Measurements from ENCODE around the gene MEGF8.

- no peak for TF ChIP-seq CTCF (IDR thresholded peaks at IDR 0.05)
- no peak for TF ChIP-seq POLR2A (IDR thresholded peaks at IDR 0.05)
Measured at GRCh38 chr19:42294471-42295137, 30.8 kb upstream of the MEGF8 start.
